NCI-H82 treated with DMSO at 0.1 percent for 48 hours (cell line): ENCODE results near the gene ECI2.
"Not testable (repeated sequence)": the region's sequence is repeated elsewhere in the genome, so short reads cannot be mapped to it uniquely, and the experiment has no call there.

ENCODE experiments used
- DNase-seq: peaks from one replicate; lab custom pipeline; 2025; ENCODE audit not compliant: unreplicated experiment; lab: John Stamatoyannopoulos, UW

The ECI2 gene

GRCh38 chr6:4145083-4145482 lies 9.7 kb upstream of the ECI2 start:
- DNase-seq = peak; percentile 38

- no peak for DNase-seq
Observed at GRCh38 chr6:4139272-4139671, 3.9 kb upstream of the ECI2 start.

- no peak for DNase-seq
Observed at GRCh38 chr6:4138186-4138585, 2.8 kb upstream of the ECI2 start.

- DNase-seq = no peak
Observed at GRCh38 chr6:4136354-4136831, 1.0 kb upstream of the ECI2 start.

GRCh38 chr6:4135665-4136353 lies 434 bp upstream of the ECI2 start:
- DNase-seq = peak; percentile 88

GRCh38 chr6:4133941-4134838 lies 1.2 kb downstream of the ECI2 start:
- no peak for DNase-seq

GRCh38 chr6:4130357-4130987 lies 4.9 kb downstream of the ECI2 start:
- DNase-seq = no peak

- no peak for DNase-seq
Observed at GRCh38 chr6:4129446-4129845, 5.9 kb downstream of the ECI2 start.

- DNase-seq = peak; percentile 30
Observed at GRCh38 chr6:4128748-4129147, 6.6 kb downstream of the ECI2 start.

- no peak for DNase-seq
Observed at GRCh38 chr6:4128072-4128471, 7.3 kb downstream of the ECI2 start.

GRCh38 chr6:4125933-4126864 lies 9.2 kb downstream of the ECI2 start:
- no peak for DNase-seq

- DNase-seq = no peak
Observed at GRCh38 chr6:4125500-4125899, 9.9 kb downstream of the ECI2 start.

GRCh38 chr6:4124351-4124750 lies 11.0 kb downstream of the ECI2 start:
- no peak for DNase-seq

- no peak for DNase-seq
Observed at GRCh38 chr6:4115741-4116140, 19.6 kb downstream of the ECI2 start.

- no peak for DNase-seq
Observed at GRCh38 chr6:4114123-4114522, 21.3 kb downstream of the ECI2 start.

GRCh38 chr6:4113649-4114048 lies 21.7 kb downstream of the ECI2 start:
- DNase-seq = no peak

- DNase-seq = no peak
Observed at GRCh38 chr6:4112366-4112765, 23.0 kb downstream of the ECI2 start.

- not testable (repeated sequence) for DNase-seq
Observed at GRCh38 chr6:4109363-4109815, 26.0 kb downstream of the ECI2 start.

- DNase-seq = peak; percentile 31
Observed at GRCh38 chr6:4108561-4109093, 26.7 kb downstream of the ECI2 start.

GRCh38 chr6:4107873-4108272 lies 27.5 kb downstream of the ECI2 start:
- no peak for DNase-seq
